PC-3 (cell line): ENCODE data around the gene ACOXL. TPM values are rescaled to one million over a fixed set of nuclear protein-coding genes. Genes with fewer than 3 reads are reported as not detected.

Source experiments
- ATAC-seq: fragments of 200-7000 bp; cut with Tn5 transposase; 2 replicates; pipeline ENCODE4 v1.9.1; 2020; ENCODE audit warnings: mild to moderate bottlenecking, moderate library complexity
- BruUV-seq: library from RNA; stranded (reverse); fragments of 400-500 nt; replicated peaks from 2 replicates; lab custom pipeline; 2021; lab: Mats Ljungman, UMichigan
- CTCF ChIA-PET: fragments of 300-600 bp; sonication (Branson Sonifier 250); formaldehyde crosslinking; loops from one replicate; lab custom pipeline; 2022; ENCODE audit warnings: antibody characterized with exemption; lab: Charles Lee
- POLR2A ChIA-PET: fragments of 300-600 bp; sonication (Branson Sonifier 250); formaldehyde crosslinking; loops from one replicate; lab custom pipeline; 2022; ENCODE audit warnings: antibody characterized with exemption; ENCODE audit not compliant: unreplicated experiment; lab: Charles Lee
- DNase-seq: peaks from one replicate; pipeline ENCODE4 v3.0.0-alpha.2; 2015
- H2AFZ ChIP-seq: fragments of 300-600 bp; sonication (generic); 2 replicates; pipeline ENCODE4 v1.6.0; 2016; ENCODE audit warnings: antibody characterized with exemption, low read length
- H3F3A ChIP-seq: fragments of 300-600 bp; sonication (generic); one replicate; pipeline ENCODE4 v1.6.0; 2017; ENCODE audit warnings: antibody characterized with exemption, low read length, control low read depth, mild to moderate bottlenecking; ENCODE audit not compliant: unreplicated experiment
- H3K27ac ChIP-seq: fragments of 300-600 bp; sonication (generic); 2 replicates; pipeline ENCODE4 v1.5.1; 2016; ENCODE audit warnings: mild to moderate bottlenecking, low read length
- H3K27me3 ChIP-seq: fragments of 300-600 bp; sonication (generic); 2 replicates; pipeline ENCODE4 v1.6.1; 2016; ENCODE audit warnings: low read length, mixed read lengths
- H3K36me3 ChIP-seq: fragments of 300-600 bp; sonication (generic); 2 replicates; pipeline ENCODE4 v1.6.1; 2016; ENCODE audit warnings: low read depth, mixed run types, low read length, mixed read lengths
- H3K4me1 ChIP-seq: fragments of 300-600 bp; sonication (generic); 2 replicates; pipeline ENCODE4 v1.5.1; 2016; ENCODE audit warnings: low read length; ENCODE audit not compliant: insufficient read depth
- H3K4me2 ChIP-seq: fragments of 300-600 bp; sonication (generic); 2 replicates; pipeline ENCODE4 v1.6.0; 2016; ENCODE audit warnings: low read length
- H3K4me3 ChIP-seq: fragments of 300-600 bp; sonication (generic); 2 replicates; pipeline ENCODE4 v1.5.1; 2016; ENCODE audit warnings: mild to moderate bottlenecking, low read length, mixed read lengths
- H3K79me2 ChIP-seq: fragments of 300-600 bp; sonication (generic); 2 replicates; pipeline ENCODE4 v1.6.1; 2017; ENCODE audit warnings: low read length, mixed read lengths
- H3K9ac ChIP-seq: fragments of 300-600 bp; sonication (generic); 2 replicates; pipeline ENCODE4 v1.6.0; 2016; ENCODE audit warnings: mild to moderate bottlenecking, low read length
- H3K9me2 ChIP-seq: fragments of 300-600 bp; sonication (generic); replicated peaks from 2 replicates; pipeline ENCODE4 v1.6.1; 2016; ENCODE audit warnings: mixed run types, low read length, mixed read lengths
- H3K9me3 ChIP-seq: fragments of 300-600 bp; sonication (generic); 2 replicates; pipeline ENCODE4 v1.6.1; 2016; ENCODE audit warnings: low read length, mixed read lengths
- H4K20me1 ChIP-seq: fragments of 300-600 bp; sonication (generic); 2 replicates; pipeline ENCODE4 v1.6.1; 2016; ENCODE audit warnings: low read length, mixed read lengths
- CTCF ChIP-seq: fragments of 300-600 bp; sonication (generic); conservative IDR thresholded peaks from 2 replicates; pipeline ENCODE4 v1.5.1; 2017; ENCODE audit warnings: antibody characterized with exemption, low read depth, mild to moderate bottlenecking, low read length
- EZH2 ChIP-seq: fragments of 300-600 bp; sonication (generic); IDR thresholded peaks from one replicate; pipeline ENCODE4 v1.6.1; 2017; ENCODE audit warnings: antibody characterized with exemption, mild to moderate bottlenecking, low read length; ENCODE audit not compliant: unreplicated experiment
- EZH2phosphoT487 ChIP-seq: fragments of 300-600 bp; sonication (generic); IDR thresholded peaks from 2 replicates; pipeline ENCODE4 v1.6.1; 2018; ENCODE audit warnings: mild to moderate bottlenecking, antibody characterized with exemption, low read length, borderline replicate concordance
- intact Hi-C: fragments of 100-400 bp; cut with micrococcal nuclease; formaldehyde crosslinking; loops from 2 replicates; pipeline ENCODE4 v1.9.0; 2023
- total RNA-seq: library from RNA; depleted of rRNA; stranded (reverse); fragments of >200 nt; gene quantifications from 2 replicates; pipeline ENCODE4 v1.2.3, GENCODE V29; 2014

ACOXL gene
- total RNA-seq, 1 experiment from 2014 or later = 16.3 TPM

DNA sequence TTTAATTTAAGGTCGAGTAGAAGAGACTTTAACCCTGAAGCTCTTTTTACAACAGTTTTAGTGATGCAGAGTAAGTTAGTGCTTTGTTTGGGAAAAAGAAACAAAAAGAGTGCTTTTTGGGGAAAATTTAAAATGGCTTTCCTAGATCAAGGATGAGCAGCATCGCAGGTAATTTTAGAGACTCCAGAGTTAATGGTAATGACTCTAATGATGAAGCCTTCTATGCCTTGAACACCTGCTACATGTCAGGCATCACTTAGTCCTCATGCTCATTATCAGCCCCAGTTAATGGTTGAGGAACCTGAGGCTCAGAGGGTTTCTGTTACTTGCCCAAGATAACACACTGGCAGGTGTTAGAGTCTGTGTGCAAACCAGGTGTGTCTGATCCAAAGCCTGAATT, 167.8 kb downstream of the ACOXL start:
- Histone ChIP-seq H3K4me2 (no peak overlapping the region), H3F3A (no peaks in the 10 kb centered on the region), H3K9ac (no peak overlapping the region), H3K27ac (no peak overlapping the region), H3K4me1 (no peaks in the 10 kb centered on the region), H3K79me2 (no peaks in the 10 kb centered on the region), H3K9me2 (no peaks in the 10 kb centered on the region), H3K9me3 (no peaks in the 10 kb centered on the region), H3K27me3 (no peaks in the 10 kb centered on the region), H3K4me3 (no peak overlapping the region), H4K20me1 (no peaks in the 10 kb centered on the region), H3K36me3 (no peaks in the 10 kb centered on the region), H2AFZ (no peak overlapping the region)
- DNase-seq = no peak
- intact Hi-C loops = no loop called here
- POLR2A ChIA-PET = no interaction called here
- no TSS peak for BruUV-seq
- CTCF ChIA-PET = no interaction called here
- no peak for ATAC-seq
- no peak for TF ChIP-seq EZH2phosphoT487

- H2AFZ ChIP-seq = no peak overlapping the region
- no peak overlapping the region for H3K9ac ChIP-seq
- BruUV-seq = no TSS peak
- no peak overlapping the region for H3K4me3 ChIP-seq
- DNase-seq (no peak), ATAC-seq (no peak)
- no peaks in the 10 kb centered on the region for H4K20me1 ChIP-seq
- intact Hi-C loops = no loop called here
- no peaks in the 10 kb centered on the region for H3K36me3 ChIP-seq
- no peaks in the 10 kb centered on the region for H3K79me2 ChIP-seq
- H3K9me2 ChIP-seq = no peaks in the 10 kb centered on the region
- TF ChIP-seq CTCF (no peak), EZH2phosphoT487 (no peak), EZH2 (no peak)
- H3K4me1 ChIP-seq = no peaks in the 10 kb centered on the region
- H3K27me3 ChIP-seq = no peaks in the 10 kb centered on the region
- CTCF ChIA-PET = no interaction called here
- POLR2A ChIA-PET = no interaction called here
- no peak overlapping the region for H3K4me2 ChIP-seq
- no peaks in the 10 kb centered on the region for H3F3A ChIP-seq
- H3K27ac ChIP-seq = no peak overlapping the region
- no peaks in the 10 kb centered on the region for H3K9me3 ChIP-seq
Measured at GRCh38 chr2:110903548-110903947, 171.2 kb downstream of the ACOXL start.

DNA sequence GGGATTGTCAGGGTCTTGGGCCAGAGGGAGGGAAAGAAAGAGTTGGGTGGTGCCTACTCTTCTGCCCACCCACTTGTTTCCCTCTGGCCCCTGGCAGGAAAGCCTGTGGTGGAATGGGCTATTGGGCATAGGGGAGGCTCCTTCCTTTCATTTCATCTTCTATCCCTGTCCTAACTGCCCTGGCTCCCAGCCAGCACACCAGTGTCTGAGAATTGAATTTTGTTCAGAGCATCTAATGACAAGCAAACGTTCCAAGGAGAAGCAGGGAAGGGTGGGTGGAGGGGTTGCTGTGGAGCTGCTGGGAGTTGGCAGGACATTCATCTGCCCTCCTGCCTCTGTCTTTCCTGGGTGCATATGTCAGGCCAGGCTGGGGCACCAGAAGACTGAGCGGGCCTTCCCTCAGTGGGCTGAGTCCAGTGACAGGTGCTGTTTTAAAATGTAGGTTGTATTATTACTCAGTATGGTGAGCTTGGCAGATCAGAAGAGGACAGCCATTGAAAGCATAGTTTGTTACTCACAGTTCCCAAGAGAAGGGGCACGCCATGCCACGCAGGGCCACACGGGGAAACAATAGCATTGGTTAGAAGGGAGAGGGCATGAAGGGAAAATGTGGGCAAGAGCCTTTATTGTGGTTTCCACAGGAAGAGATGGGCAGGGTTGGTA, 171.9 kb downstream of the ACOXL start:
- Histone ChIP-seq H3K4me3 (no peak overlapping the region), H3K9me2 (no peaks in the 10 kb centered on the region), H3K79me2 (no peaks in the 10 kb centered on the region), H3K36me3 (no peaks in the 10 kb centered on the region), H3K9me3 (no peaks in the 10 kb centered on the region), H3K27ac (no peak overlapping the region), H3K4me1 (no peaks in the 10 kb centered on the region), H3K9ac (no peak overlapping the region), H3K4me2 (no peak overlapping the region), H3F3A (no peaks in the 10 kb centered on the region), H2AFZ (no peak overlapping the region), H4K20me1 (no peaks in the 10 kb centered on the region), H3K27me3 (no peaks in the 10 kb centered on the region)
- no TSS peak for BruUV-seq
- POLR2A ChIA-PET = no interaction called here
- ATAC-seq = no peak
- DNase-seq = no peak
- TF ChIP-seq EZH2 (no peak), CTCF (no peak), EZH2phosphoT487 (no peak)
- intact Hi-C loops = no loop called here
- CTCF ChIA-PET = no interaction called here
